CD4-positive, alpha-beta memory T cell (primary cell): ENCODE data around the gene IGSF3. TPM values are rescaled to one million over a fixed set of nuclear protein-coding genes. Genes with fewer than 3 reads are reported as not detected.
"Not testable (repeated sequence)": the region's sequence is repeated elsewhere in the genome, so short reads cannot be mapped to it uniquely, and the experiment has no call there.

Source experiments
- CTCF ChIA-PET: fragments of 350-600 bp; sonication (Branson Sonifier 250); formaldehyde crosslinking; loops from one replicate; lab custom pipeline; 2021; ENCODE audit warnings: inconsistent platforms; ENCODE audit not compliant: partially characterized antibody; lab: Charles Lee
- POLR2A ChIA-PET: fragments of 350-600 bp; sonication (Branson Sonifier 250); formaldehyde crosslinking; loops from one replicate; lab custom pipeline; 2021; ENCODE audit not compliant: partially characterized antibody; lab: Charles Lee
- DNase-seq, 5 donors: peaks; one replicate each; pipeline versions ENCODE4 v3.0.0 to v3.0.0-alpha.2; 2020 to 2022; ENCODE audit warnings: mixed read lengths in 1 of 5
- H3K27ac ChIP-seq: one replicate; pipeline ENCODE4 v1.7.0; 2013; ENCODE audit warnings: low read depth, low read length
- H3K27me3 ChIP-seq: 2 replicates; pipeline ENCODE4 v1.7.0; 2013; ENCODE audit warnings: mild to moderate bottlenecking, low read length, moderate library complexity; ENCODE audit not compliant: insufficient read depth
- H3K36me3 ChIP-seq: 2 replicates; pipeline ENCODE4 v1.7.0; 2013; ENCODE audit warnings: mild to moderate bottlenecking, low read length, moderate library complexity; ENCODE audit not compliant: insufficient read depth
- H3K4me1 ChIP-seq: 2 replicates; pipeline ENCODE4 v1.7.0; 2013; ENCODE audit warnings: mild to moderate bottlenecking, low read length, moderate library complexity; ENCODE audit not compliant: insufficient read depth
- H3K4me3 ChIP-seq, 2 donors: one replicate each; pipeline ENCODE4 v1.7.0; 2013; ENCODE audit warnings: low read length in 2 of 2, mild to moderate bottlenecking in 1 of 2
- H3K9me3 ChIP-seq, 2 donors: one replicate each; pipeline ENCODE4 v1.7.0; 2013; ENCODE audit warnings: low read length in 2 of 2, control low read depth in 1 of 2; ENCODE audit not compliant: control insufficient read depth in 1 of 2
- H3K27ac Mint-ChIP-seq, 7 donors: one replicate each; pipeline ENCODE4 v1.8.0; 2020 to 2021; ENCODE audit warnings: mixed read lengths in 7 of 7, mild to moderate bottlenecking in 6 of 7, inconsistent platforms in 3 of 7, moderate library complexity in 3 of 7
- H3K27me3 Mint-ChIP-seq, 2 donors: one replicate each; pipeline ENCODE4 v1.8.0; 2020 to 2021; ENCODE audit warnings: mixed read lengths in 2 of 2
- H3K36me3 Mint-ChIP-seq, 2 donors: one replicate each; pipeline ENCODE4 v1.8.0; 2020 to 2021; ENCODE audit warnings: mixed read lengths in 2 of 2, inconsistent platforms in 1 of 2, mild to moderate bottlenecking in 1 of 2
- H3K4me1 Mint-ChIP-seq, 4 donors: one replicate each; pipeline ENCODE4 v1.8.0; 2020 to 2021; ENCODE audit warnings: mixed read lengths in 4 of 4, mild to moderate bottlenecking in 1 of 4
- H3K4me3 Mint-ChIP-seq, 8 donors: one replicate each; pipeline ENCODE4 v1.8.0; 2020 to 2021; ENCODE audit warnings: mixed read lengths in 8 of 8, mild to moderate bottlenecking in 7 of 8, moderate library complexity in 6 of 8, inconsistent platforms in 3 of 8
- H3K9me3 Mint-ChIP-seq, 8 donors: one replicate each; pipeline ENCODE4 v1.8.0; 2020 to 2021; ENCODE audit warnings: mixed read lengths in 8 of 8, mild to moderate bottlenecking in 5 of 8, inconsistent platforms in 3 of 8, moderate library complexity in 1 of 8
- intact Hi-C: fragments of 100-400 bp; cut with micrococcal nuclease; formaldehyde crosslinking; loops from one replicate; pipeline ENCODE4 v1.15.1; 2023
- polyA plus RNA-seq, 2 donors: library from polyadenylated mRNA; unstranded; fragments of 300-500 nt; fragmentation: Illumina TruSeq; gene quantifications; one replicate each; pipeline ENCODE4 v1.2.3, GENCODE V29; 2021
- total RNA-seq, 2 experiments: library from RNA; stranded (reverse); gene quantifications; one replicate each; pipeline ENCODE4 v1.2.3, GENCODE V29; 2021

IGSF3 gene
- total and polyA plus RNA-seq, 4 experiments from 2014 or later, result 0.06 TPM; not detected in 3

- Histone ChIP-seq H3K4me3 (no peak overlapping the region), H3K9me3 (no peaks in the 10 kb centered on the region), H3K4me1 (peaks cover 9% of the 10 kb centered on the region), H3K27ac (no peak overlapping the region), H3K36me3 (no peaks in the 10 kb centered on the region), H3K27me3 (peaks cover 12% of the 10 kb centered on the region)
- ChIA-PET POLR2A (no interaction called here), CTCF (no interaction called here)
- no peaks in the 10 kb centered on the region for H3K9me3 Mint-ChIP-seq
- H3K4me3 Mint-ChIP-seq, result no peak overlapping the region
- H3K36me3 Mint-ChIP-seq, result no peaks in the 10 kb centered on the region
- peaks cover 17 to 23% of the 10 kb centered on the region in 2 donors for H3K27me3 Mint-ChIP-seq
- intact Hi-C loops, result no loop called here
- H3K27ac Mint-ChIP-seq, result no peak overlapping the region
- no peak for DNase-seq
- H3K4me1 Mint-ChIP-seq, result peaks cover 6 to 14% (median 10%) of the 10 kb centered on the region in 4 donors
Observed at GRCh38 chr1:116663821-116664220, 3.7 kb downstream of the IGSF3 start.

DNA sequence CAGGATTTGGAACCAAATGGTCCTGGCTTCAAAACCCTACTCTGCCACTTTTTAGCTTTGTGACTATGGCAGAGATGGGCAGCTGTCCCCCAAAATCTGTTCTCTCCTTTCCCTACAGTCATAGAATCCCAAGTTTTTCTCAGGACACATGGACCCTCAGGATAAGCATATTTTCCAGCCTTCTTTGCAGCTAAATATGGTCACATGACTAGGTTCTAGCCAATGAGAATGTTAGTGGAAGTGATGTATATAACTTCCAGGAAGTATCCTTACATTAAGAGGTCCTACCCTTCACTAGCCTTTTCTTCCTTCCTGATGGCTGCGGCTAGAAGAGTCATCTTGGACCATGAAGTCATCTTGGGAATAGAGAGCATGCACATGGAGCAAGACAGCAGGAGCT lies 5.9 kb downstream of the IGSF3 start:
- no peak for DNase-seq
- Histone ChIP-seq H3K27me3 (peaks cover 6% of the 10 kb centered on the region), H3K27ac (no peak overlapping the region), H3K4me3 (no peak overlapping the region), H3K9me3 (no peaks in the 10 kb centered on the region), H3K36me3 (no peaks in the 10 kb centered on the region), H3K4me1 (peaks cover 3% of the 10 kb centered on the region)
- ChIA-PET POLR2A (no interaction called here), CTCF (interaction anchor here (1.2 to 2.3 kb wide), 2 partner anchors 10 to 16 kb away, joined by 5 to 11 read pairs; no protein-coding TSS in a partner anchor)
- Mint-ChIP-seq H3K27ac (no peak overlapping the region), H3K4me3 (no peak overlapping the region), H3K36me3 (no peaks in the 10 kb centered on the region), H3K4me1 (peaks cover 2 to 7% (median 5%) of the 10 kb centered on the region in 4 donors), H3K27me3 (peaks cover 14 to 19% of the 10 kb centered on the region in 2 donors), H3K9me3 (peaks cover 0 to 2% (median 0%) of the 10 kb centered on the region in 8 donors)
- intact Hi-C loops, result no loop called here

GRCh38 chr1:116658645-116659044 lies 8.9 kb downstream of the IGSF3 start:
- intact Hi-C loops, DNase-seq, H3K36me3 Mint-ChIP-seq, H3K27me3 ChIP-seq, H3K27ac Mint-ChIP-seq, H3K9me3 ChIP-seq, H3K4me1 ChIP-seq, H3K4me3 Mint-ChIP-seq, POLR2A ChIA-PET, H3K36me3 ChIP-seq, H3K27me3 Mint-ChIP-seq, H3K27ac ChIP-seq, CTCF ChIA-PET, H3K4me3 ChIP-seq, H3K9me3 Mint-ChIP-seq, H3K4me1 Mint-ChIP-seq: not testable (repeated sequence)

GRCh38 chr1:116657836-116658235 lies 9.7 kb downstream of the IGSF3 start:
- H3K9me3 Mint-ChIP-seq, H3K27ac ChIP-seq, H3K27me3 Mint-ChIP-seq, H3K36me3 Mint-ChIP-seq, CTCF ChIA-PET, H3K4me1 ChIP-seq, H3K27me3 ChIP-seq, intact Hi-C loops, H3K4me3 Mint-ChIP-seq, H3K9me3 ChIP-seq, H3K4me1 Mint-ChIP-seq, H3K36me3 ChIP-seq, DNase-seq, POLR2A ChIA-PET, H3K27ac Mint-ChIP-seq, H3K4me3 ChIP-seq: not testable (repeated sequence)

DNA sequence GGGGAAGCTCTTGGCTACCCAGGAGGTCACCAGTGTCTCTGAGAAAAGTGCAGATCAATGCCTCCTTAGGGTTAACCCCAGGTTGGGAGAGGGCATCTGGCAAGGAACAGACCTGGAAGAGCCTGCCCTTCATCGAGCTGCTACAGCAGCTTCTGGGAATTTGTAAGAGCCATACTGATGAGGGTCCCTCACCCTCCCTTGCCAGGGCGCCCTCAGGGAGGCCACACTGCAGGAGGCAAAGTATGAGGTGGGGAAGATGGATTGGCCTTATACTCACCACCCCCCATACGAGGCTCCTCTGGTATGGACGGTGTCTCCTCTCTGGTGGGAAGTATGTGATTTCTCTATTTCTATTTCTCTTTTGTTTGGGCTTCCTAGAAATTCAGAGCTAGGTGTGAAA lies 13.2 kb downstream of the IGSF3 start:
- no peaks in the 10 kb centered on the region for H3K4me1 Mint-ChIP-seq
- no peak overlapping the region for H3K27ac ChIP-seq
- intact Hi-C loops, result no loop called here

DNA sequence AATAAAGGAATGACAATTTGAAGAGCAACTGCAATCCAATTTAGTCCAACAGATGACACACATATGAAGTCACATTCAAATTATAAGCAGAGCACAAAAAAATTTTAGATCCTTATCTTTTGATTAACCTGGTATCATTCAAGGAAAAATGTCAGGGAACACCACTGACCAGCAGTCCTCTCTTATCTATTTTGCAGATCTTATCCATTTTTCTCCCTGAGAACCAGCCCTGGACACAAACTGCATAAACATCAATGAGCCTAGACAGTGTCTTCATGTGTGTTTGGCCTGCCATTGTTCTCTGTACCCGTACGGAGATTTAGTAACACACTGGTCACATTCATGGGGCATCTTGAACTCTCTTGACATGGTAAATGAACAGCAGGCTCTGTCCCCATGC lies 14.9 kb downstream of the IGSF3 start:
- intact Hi-C loops, H3K27me3 ChIP-seq, CTCF ChIA-PET, H3K36me3 ChIP-seq, H3K4me3 Mint-ChIP-seq, H3K4me1 ChIP-seq, H3K9me3 ChIP-seq, H3K9me3 Mint-ChIP-seq, H3K4me3 ChIP-seq, H3K27ac ChIP-seq, POLR2A ChIA-PET, H3K36me3 Mint-ChIP-seq, DNase-seq, H3K4me1 Mint-ChIP-seq, H3K27ac Mint-ChIP-seq: not testable (repeated sequence)
- H3K27me3 Mint-ChIP-seq, result peaks cover 4 to 13% of the 10 kb centered on the region in 2 donors

More for the DNA sequence above, 13.2 kb downstream of the IGSF3 start:
- Histone ChIP-seq H3K4me3 (no peak overlapping the region), H3K4me1 (no peaks in the 10 kb centered on the region), H3K36me3 (no peaks in the 10 kb centered on the region), H3K27me3 (no peaks in the 10 kb centered on the region), H3K9me3 (no peaks in the 10 kb centered on the region)
- no peak overlapping the region for H3K27ac Mint-ChIP-seq
- ChIA-PET POLR2A (no interaction called here), CTCF (no interaction called here)
- no peak overlapping the region for H3K4me3 Mint-ChIP-seq
- no peak for DNase-seq
- H3K27me3 Mint-ChIP-seq, result peaks cover 4 to 12% of the 10 kb centered on the region in 2 donors
- no peaks in the 10 kb centered on the region for H3K36me3 Mint-ChIP-seq
- H3K9me3 Mint-ChIP-seq, result peaks cover 0 to 2% (median 0%) of the 10 kb centered on the region in 8 donors

- H3K27me3 Mint-ChIP-seq, result peaks cover 4 to 13% of the 10 kb centered on the region in 2 donors
- DNase-seq, H3K27ac Mint-ChIP-seq, H3K4me3 Mint-ChIP-seq, intact Hi-C loops, H3K36me3 Mint-ChIP-seq, H3K4me1 ChIP-seq, H3K36me3 ChIP-seq, H3K9me3 ChIP-seq, H3K9me3 Mint-ChIP-seq, CTCF ChIA-PET, H3K4me1 Mint-ChIP-seq, POLR2A ChIA-PET, H3K27ac ChIP-seq, H3K27me3 ChIP-seq, H3K4me3 ChIP-seq: not testable (repeated sequence)
Observed at GRCh38 chr1:116650781-116651180, 16.8 kb downstream of the IGSF3 start.

GRCh38 chr1:116649041-116649440 lies 18.5 kb downstream of the IGSF3 start:
- H3K36me3 ChIP-seq, H3K4me1 ChIP-seq, POLR2A ChIA-PET, H3K4me3 ChIP-seq, H3K4me3 Mint-ChIP-seq, H3K27ac ChIP-seq, intact Hi-C loops, H3K36me3 Mint-ChIP-seq, H3K27ac Mint-ChIP-seq, CTCF ChIA-PET, H3K4me1 Mint-ChIP-seq, H3K9me3 Mint-ChIP-seq, H3K9me3 ChIP-seq, DNase-seq, H3K27me3 ChIP-seq: not testable (repeated sequence)
- peaks cover 2 to 11% of the 10 kb centered on the region in 2 donors for H3K27me3 Mint-ChIP-seq
